CD14-positive monocyte (primary cell): ENCODE data around the gene HOXA5. TPM values are rescaled to one million over a fixed set of nuclear protein-coding genes. Genes with fewer than 3 reads are reported as not detected.
A peak's percentile ranks its signal among the peaks of the same experiment; 100 is the strongest.

Experiments
- DNase-seq, 3 donors: peaks; one replicate each; pipeline ENCODE4 v3.0.0-alpha.2; 2011 to 2022
- H2AFZ ChIP-seq: 2 replicates; pipeline ENCODE4 v1.6.0; 2012; ENCODE audit warnings: mild to moderate bottlenecking, low read depth, low read length, inconsistent platforms; ENCODE audit not compliant: insufficient read depth, poor library complexity, severe bottlenecking
- H3K27ac ChIP-seq, 2 donors: 1 replicate in 1 of 2; 2 replicates in 1 of 2; pipeline ENCODE4 v1.5.1; 2012 to 2013; ENCODE audit warnings: low read length in 2 of 2, control low read depth in 1 of 2, inconsistent platforms in 1 of 2, low read depth in 1 of 2, mild to moderate bottlenecking in 1 of 2
- H3K27me3 ChIP-seq, 2 donors: one replicate each; pipeline versions ENCODE4 v1.6.0 to v1.6.1; 2011 to 2013; ENCODE audit warnings: low read length in 2 of 2; ENCODE audit not compliant: control insufficient read depth in 2 of 2, insufficient read depth in 2 of 2
- H3K36me3 ChIP-seq, 2 donors: replicated peaks in 1 of 2; 1 replicate in 1 of 2; 2 replicates in 1 of 2; pipeline versions ENCODE4 v1.5.1 to v1.6.1; 2012 to 2013; ENCODE audit warnings: low read length in 2 of 2, control low read depth in 1 of 2, inconsistent platforms in 1 of 2, mild to moderate bottlenecking in 1 of 2; ENCODE audit not compliant: insufficient read depth in 2 of 2, control insufficient read depth in 1 of 2
- H3K4me1 ChIP-seq, 2 donors: 1 replicate in 1 of 2; 2 replicates in 1 of 2; pipeline versions ENCODE4 v1.5.1 to v1.6.1; 2012 to 2013; ENCODE audit warnings: low read length in 2 of 2, control low read depth in 1 of 2, inconsistent platforms in 1 of 2, mild to moderate bottlenecking in 1 of 2, moderate library complexity in 1 of 2; ENCODE audit not compliant: insufficient read depth in 2 of 2, control insufficient read depth in 1 of 2
- H3K4me2 ChIP-seq: replicated peaks from 2 replicates; pipeline ENCODE3; 2012; ENCODE audit warnings: low read length, moderate library complexity, mild to moderate bottlenecking; ENCODE audit not compliant: poor library complexity, severe bottlenecking; ENCODE audit errors: extremely low read depth
- H3K4me3 ChIP-seq, 3 experiments: fragments of 200-600 bp in 1 of 3; sonication (generic) in 1 of 3; replicated peaks in 1 of 3; 1 replicate in 2 of 3; 2 replicates in 1 of 3; pipeline ENCODE4 v1.5.1; 2011 to 2013; ENCODE audit warnings: low read length in 3 of 3, mild to moderate bottlenecking in 3 of 3, control low read depth in 2 of 3, low read depth in 2 of 3, inconsistent platforms in 1 of 3, moderate library complexity in 1 of 3
- H3K79me2 ChIP-seq: 2 replicates; pipeline ENCODE4 v1.6.0; 2012; ENCODE audit warnings: mild to moderate bottlenecking, control low read depth, inconsistent platforms, low read length, moderate library complexity; ENCODE audit not compliant: insufficient read depth
- H3K9ac ChIP-seq: 2 replicates; pipeline ENCODE4 v1.6.0; 2017; ENCODE audit warnings: low read length, mild to moderate bottlenecking; ENCODE audit not compliant: insufficient read depth, poor library complexity, severe bottlenecking
- H3K9me3 ChIP-seq, 2 donors: replicated peaks in 1 of 2; 1 replicate in 1 of 2; 2 replicates in 1 of 2; pipeline versions ENCODE4 v1.5.1 to v1.6.1; 2012 to 2013; ENCODE audit warnings: low read length in 2 of 2, control low read depth in 1 of 2; ENCODE audit not compliant: control insufficient read depth in 1 of 2, insufficient read depth in 1 of 2
- H4K20me1 ChIP-seq: 2 replicates; pipeline ENCODE4 v1.6.0; 2012; ENCODE audit warnings: mild to moderate bottlenecking, low read length, control low read depth, moderate library complexity; ENCODE audit not compliant: insufficient read depth
- H3K27ac Mint-ChIP-seq, 7 donors: one replicate each; pipeline ENCODE4 v1.8.0; 2020; ENCODE audit warnings: mild to moderate bottlenecking in 7 of 7, mixed read lengths in 7 of 7, moderate library complexity in 6 of 7, inconsistent platforms in 2 of 7
- H3K27me3 Mint-ChIP-seq, 3 donors: one replicate each; pipeline ENCODE4 v1.8.0; 2021 to 2022; ENCODE audit warnings: low read depth in 3 of 3, mild to moderate bottlenecking in 3 of 3, mixed read lengths in 3 of 3, moderate library complexity in 3 of 3, inconsistent platforms in 1 of 3
- H3K36me3 Mint-ChIP-seq, 2 donors: one replicate each; pipeline ENCODE4 v1.8.0; 2020; ENCODE audit warnings: mixed read lengths in 2 of 2, inconsistent platforms in 1 of 2, mild to moderate bottlenecking in 1 of 2
- H3K4me1 Mint-ChIP-seq: one replicate; pipeline ENCODE4 v1.8.0; 2020; ENCODE audit warnings: mild to moderate bottlenecking, mixed read lengths
- H3K4me3 Mint-ChIP-seq, 2 donors: one replicate each; pipeline ENCODE4 v1.8.0; 2020; ENCODE audit warnings: mild to moderate bottlenecking in 2 of 2, mixed read lengths in 2 of 2, moderate library complexity in 1 of 2
- H3K9me3 Mint-ChIP-seq, 7 donors: one replicate each; pipeline ENCODE4 v1.8.0; 2020 to 2022; ENCODE audit warnings: mixed read lengths in 7 of 7, mild to moderate bottlenecking in 6 of 7, moderate library complexity in 6 of 7, inconsistent platforms in 2 of 7
- WGBS: methylation state at CpG from one replicate; pipeline ENCODE4 v1.1.5; 2013; ENCODE audit warnings: missing lambda C conversion rate; ENCODE audit not compliant: insufficient coverage; 5-methylcytosine and 5-hydroxymethylcytosine counted together
- intact Hi-C, 2 donors: fragments of 100-400 bp; cut with micrococcal nuclease; formaldehyde crosslinking; loops; one replicate each; pipeline versions ENCODE4 v1.15.0 to v1.15.1; 2023
- polyA plus RNA-seq, 3 donors: library from polyadenylated mRNA; depleted of rRNA in 1 of 3; unstranded in 2 of 3; stranded (reverse) in 1 of 3; fragments of 300-500 nt in 2 of 3; fragments of >200 nt in 1 of 3; fragmentation: Illumina TruSeq in 2 of 3; gene quantifications; 1 replicate in 2 of 3; 2 replicates in 1 of 3; pipeline ENCODE4 v1.2.3, GENCODE V29; 2012 to 2021
- TF ChIP-seq, protein P1 (sequence below): fragments of 200-600 bp; IDR thresholded peaks from one replicate; pipeline ENCODE4 v1.8.0; 2022; ENCODE audit warnings: antibody characterized with exemption, mild to moderate bottlenecking

Gene HOXA5
- polyA plus RNA-seq, 3 donors, result 0.85 to 3.0 (median 1.8) TPM

DNA sequence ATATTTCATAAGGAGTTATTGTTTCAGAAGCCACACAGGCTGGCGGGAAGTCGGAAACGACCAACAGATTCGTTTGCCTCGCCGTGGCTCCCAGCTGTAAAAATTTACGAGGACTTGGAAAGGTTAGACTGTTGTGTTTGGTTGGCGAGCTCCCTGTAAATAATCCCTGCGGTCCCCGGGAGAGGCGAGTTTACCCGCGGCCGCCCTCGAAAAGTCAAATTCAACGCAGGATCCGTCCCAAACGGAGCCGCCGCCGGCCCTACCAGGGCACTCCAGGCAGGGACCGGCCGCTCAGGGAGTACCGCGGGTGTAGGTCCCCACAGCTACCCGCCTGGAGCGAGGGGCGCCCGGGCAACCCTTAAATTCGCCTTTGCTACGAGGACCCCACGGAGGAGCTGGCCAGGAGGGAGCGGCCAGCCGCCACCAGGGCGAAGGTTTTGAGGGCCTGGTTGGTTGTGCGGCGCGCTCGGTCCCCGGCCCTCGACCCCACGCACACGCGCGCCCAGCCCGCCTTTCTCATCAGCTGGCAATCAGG, 22.6 kb upstream of the HOXA5 start:
- peaks cover 7% of the 10 kb centered on the region for H3K79me2 ChIP-seq
- H3K36me3 Mint-ChIP-seq, result peaks cover 23 to 43% of the 10 kb centered on the region in 2 donors

More for the DNA sequence above, 22.6 kb upstream of the HOXA5 start:
- Histone ChIP-seq H3K9me3 (peaks cover 18 to 39% of the 10 kb centered on the region in 2 donors), H3K4me2 (peak overlapping the region; percentile 69), H3K36me3 (no peaks in the 10 kb centered on the region), H3K27ac (no peak overlapping the region), H3K4me3 (peak overlapping the region; percentile 2 to 74 (median 40)), H3K9ac (peak overlapping the region; percentile 33), H2AFZ (peak overlapping the region; percentile 79), H4K20me1 (peaks cover 9% of the 10 kb centered on the region), H3K4me1 (peaks cover 68 to 88% of the 10 kb centered on the region in 2 donors), H3K27me3 (peaks cover 59 to 96% of the 10 kb centered on the region in 2 donors)
- intact Hi-C loops, result loop anchor here (5.0 to 10.0 kb wide), 3 partner anchors 36 to 1304 kb away; partner anchors contain the start of gene HOXA13 (in 1 of the 2)
- Mint-ChIP-seq H3K9me3 (peaks cover 5 to 57% (median 36%) of the 10 kb centered on the region in 7 donors), H3K27ac (peak overlapping the region in 2 of 7 donors; percentile 68), H3K27me3 (peaks cover 85 to 91% (median 88%) of the 10 kb centered on the region in 3 donors), H3K4me1 (peaks cover 64% of the 10 kb centered on the region), H3K4me3 (peak overlapping the region; percentile 65 to 95)
- TF ChIP-seq, protein P1, sequence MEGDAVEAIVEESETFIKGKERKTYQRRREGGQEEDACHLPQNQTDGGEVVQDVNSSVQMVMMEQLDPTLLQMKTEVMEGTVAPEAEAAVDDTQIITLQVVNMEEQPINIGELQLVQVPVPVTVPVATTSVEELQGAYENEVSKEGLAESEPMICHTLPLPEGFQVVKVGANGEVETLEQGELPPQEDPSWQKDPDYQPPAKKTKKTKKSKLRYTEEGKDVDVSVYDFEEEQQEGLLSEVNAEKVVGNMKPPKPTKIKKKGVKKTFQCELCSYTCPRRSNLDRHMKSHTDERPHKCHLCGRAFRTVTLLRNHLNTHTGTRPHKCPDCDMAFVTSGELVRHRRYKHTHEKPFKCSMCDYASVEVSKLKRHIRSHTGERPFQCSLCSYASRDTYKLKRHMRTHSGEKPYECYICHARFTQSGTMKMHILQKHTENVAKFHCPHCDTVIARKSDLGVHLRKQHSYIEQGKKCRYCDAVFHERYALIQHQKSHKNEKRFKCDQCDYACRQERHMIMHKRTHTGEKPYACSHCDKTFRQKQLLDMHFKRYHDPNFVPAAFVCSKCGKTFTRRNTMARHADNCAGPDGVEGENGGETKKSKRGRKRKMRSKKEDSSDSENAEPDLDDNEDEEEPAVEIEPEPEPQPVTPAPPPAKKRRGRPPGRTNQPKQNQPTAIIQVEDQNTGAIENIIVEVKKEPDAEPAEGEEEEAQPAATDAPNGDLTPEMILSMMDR, result no peak
- DNase-seq, result no peak
- under 1% methylated on average over 46 of the region's 46 CpGs for WGBS
